Uterus (tissue), 2 donors: ENCODE measurements around the gene PLCH2.

Source experiments
- CTCF ChIP-seq, 4 experiments: fragments of 200-600 bp in 2 of 4; fragments of 450-650 bp in 2 of 4; sonication (generic) in 2 of 4; IDR thresholded peaks; one replicate each; pipeline ENCODE4 v1.5.1; 2016 to 2019; ENCODE audit warnings: antibody characterized with exemption in 4 of 4, mild to moderate bottlenecking in 2 of 4, moderate library complexity in 1 of 4
- POLR2A ChIP-seq, 2 donors: fragments of 450-650 bp; IDR thresholded peaks; one replicate each; pipeline ENCODE4 v1.6.1; 2016; ENCODE audit warnings: antibody characterized with exemption in 2 of 2, mild to moderate bottlenecking in 1 of 2, moderate library complexity in 1 of 2

GRCh38 chr1:2466270-2466665 lies 9.8 kb upstream of the PLCH2 start:
- no peak for TF ChIP-seq CTCF (IDR thresholded peaks at IDR 0.05)
- TF ChIP-seq POLR2A (IDR thresholded peaks at IDR 0.05) = no peak
